K562 (cell line): ENCODE data around the gene PLEKHS1. TPM values are rescaled to one million over a fixed set of nuclear protein-coding genes. Genes with fewer than 3 reads are reported as not detected.

ENCODE experiments used
- ATAC-seq: fragments of 200-7000 bp; cut with Tn5 transposase; 3 replicates; pipeline ENCODE4 v1.9.1; 2020; ENCODE audit warnings: moderate library complexity
- BruUV-seq: library from RNA; stranded (reverse); fragments of 400-500 nt; replicated peaks from 2 replicates; lab custom pipeline; 2021; lab: Mats Ljungman, UMichigan
- CTCF ChIA-PET: fragments of 300-600 bp; formaldehyde crosslinking; extraction: SDS; loops from one replicate; lab custom pipeline; 2021; ENCODE audit warnings: low intra/inter-chr PET ratio; lab: Yijun Ruan, JAX
- POLR2A ChIA-PET: fragments of 300-600, 350-650 bp; sonication (Branson Sonifier 250); formaldehyde crosslinking; extraction: SDS; loops from one replicate; lab custom pipeline; 2021; ENCODE audit warnings: antibody characterized with exemption, inconsistent platforms; lab: Yijun Ruan, JAX
- DNase-seq, 4 experiments: peaks; one replicate each; pipeline versions ENCODE4 v3.0.0 to v3.0.0-alpha.2; 2011 to 2018; ENCODE audit warnings: low spot score in 3 of 4, mixed read lengths in 3 of 4; ENCODE audit errors: extremely low read depth in 1 of 4
- FAIRE-seq: peaks from 2 replicates; lab custom pipeline; 2011; peaks lifted over from hg19 to GRCh38; lab: Jason Lieb, UNC
- H2AFZ ChIP-seq: 2 replicates; pipeline ENCODE4 v1.6.0; 2011; ENCODE audit warnings: low read depth, low read length, control low read depth, inconsistent platforms
- H3K27ac ChIP-seq: fragments of 200-600 bp; 3 replicates; pipeline ENCODE4 v1.8.0; 2011; ENCODE audit warnings: low read depth, mild to moderate bottlenecking, control low read depth, inconsistent platforms, low read length, moderate library complexity, mixed read lengths; ENCODE audit errors: extremely low read depth
- H3K27me3 ChIP-seq, 2 experiments: fragments of 300-600 bp in 1 of 2; 2 replicates in 1 of 2; 3 replicates in 1 of 2; pipeline versions ENCODE4 v1.6.0 to v1.8.0; 2011; ENCODE audit warnings: inconsistent platforms in 2 of 2, low read length in 2 of 2, mild to moderate bottlenecking in 1 of 2, mixed read lengths in 1 of 2, moderate library complexity in 1 of 2; ENCODE audit not compliant: control insufficient read depth in 2 of 2, insufficient read depth in 2 of 2
- H3K36me3 ChIP-seq: fragments of 300-600 bp; 3 replicates; pipeline ENCODE4 v1.8.0; 2011; ENCODE audit warnings: mild to moderate bottlenecking, low read length, inconsistent platforms; ENCODE audit not compliant: control insufficient read depth, insufficient read depth
- H3K4me1 ChIP-seq, 2 experiments: fragments of 200-600 bp in 1 of 2; replicated peaks in 1 of 2; 2 replicates in 1 of 2; 3 replicates in 1 of 2; pipeline versions ENCODE4 v1.5.1 to v1.8.0; 2011; ENCODE audit warnings: inconsistent platforms in 2 of 2, low read length in 2 of 2, mild to moderate bottlenecking in 1 of 2, mixed read lengths in 1 of 2, moderate library complexity in 1 of 2; ENCODE audit not compliant: control insufficient read depth in 2 of 2, insufficient read depth in 2 of 2
- H3K4me2 ChIP-seq: 2 replicates; pipeline ENCODE4 v1.6.1; 2011; ENCODE audit warnings: low read length, control low read depth, inconsistent platforms, mixed read lengths; ENCODE audit not compliant: insufficient read depth
- H3K4me3 ChIP-seq: fragments of 200-600 bp; sonication (generic), shearing (Covaris generic); 2 replicates; pipeline ENCODE4 v1.5.1; 2016; ENCODE audit warnings: control low read depth, inconsistent platforms
- H3K79me2 ChIP-seq: fragments of 200-600 bp; 3 replicates; pipeline ENCODE4 v1.8.0; 2011; ENCODE audit warnings: low read length, inconsistent platforms; ENCODE audit not compliant: control insufficient read depth, insufficient read depth
- H3K9ac ChIP-seq, 2 experiments: 2 replicates each; pipeline versions ENCODE4 v1.6.0 to v1.6.1; 2011; ENCODE audit warnings: low read depth in 2 of 2, low read length in 2 of 2, control low read depth in 1 of 2, inconsistent platforms in 1 of 2, mild to moderate bottlenecking in 1 of 2, mixed read lengths in 1 of 2; ENCODE audit not compliant: insufficient read depth in 1 of 2
- H3K9me1 ChIP-seq: one replicate; pipeline ENCODE4 v1.6.0; 2011; ENCODE audit warnings: inconsistent platforms, mild to moderate bottlenecking, low read length, moderate library complexity; ENCODE audit not compliant: control insufficient read depth, insufficient read depth
- H3K9me3 ChIP-seq: replicated peaks from 2 replicates; pipeline ENCODE4 v1.5.1; 2011; ENCODE audit warnings: low read depth, low read length, inconsistent platforms; ENCODE audit not compliant: control insufficient read depth, insufficient read depth
- H4K20me1 ChIP-seq: replicated peaks from 2 replicates; pipeline ENCODE4 v1.6.1; 2011; ENCODE audit warnings: low read length, inconsistent platforms, mixed read lengths; ENCODE audit not compliant: control insufficient read depth, insufficient read depth
- CUX1 ChIP-seq: fragments of 200-800 bp; sonication (Bioruptor generic); IDR thresholded peaks from 2 replicates; pipeline ENCODE4 v1.6.1; 2016; ENCODE audit warnings: missing genetic modification characterization, missing compliant biosample characterization
- ELF1 ChIP-seq: fragments of 200-800 bp; sonication (Bioruptor generic); IDR thresholded peaks from 2 replicates; pipeline ENCODE4 v1.6.1; 2016; ENCODE audit warnings: missing genetic modification characterization, missing compliant biosample characterization
- GMEB1 ChIP-seq: fragments of 250-450 bp; sonication (Bioruptor Pico); IDR thresholded peaks from 2 replicates; pipeline ENCODE4 v1.4.0; 2020; ENCODE audit warnings: mild to moderate bottlenecking
- MITF ChIP-seq: IDR thresholded peaks from 2 replicates; pipeline ENCODE4 v1.6.1; 2014; ENCODE audit warnings: antibody characterized with exemption
- NCOR1 ChIP-seq: fragments of 450-650 bp; IDR thresholded peaks from 2 replicates; pipeline ENCODE4 v1.6.1; 2016; ENCODE audit warnings: mild to moderate bottlenecking, moderate library complexity
- RHOXF2B ChIP-seq: fragments of 250-450 bp; sonication (Bioruptor Pico); conservative IDR thresholded peaks from 2 replicates; pipeline ENCODE4 v1.5.1; 2021
- RNF2 ChIP-seq: sonication (generic); IDR thresholded peaks from 2 replicates; pipeline ENCODE4 v1.6.1; 2016
- STAG1 ChIP-seq: sonication (generic); formaldehyde crosslinking; IDR thresholded peaks from 2 replicates; pipeline ENCODE4 v1.5.0; 2020; ENCODE audit warnings: missing genetic modification reagents, borderline replicate concordance
- TBL1XR1 ChIP-seq, 2 experiments: IDR thresholded peaks; 2 replicates each; pipeline ENCODE4 v1.6.1; 2012; ENCODE audit warnings: improper control_type of control experiment in 2 of 2, low read length in 2 of 2, mild to moderate bottlenecking in 1 of 2
- ZBTB2 ChIP-seq: fragments of 450-650 bp; IDR thresholded peaks from 2 replicates; pipeline ENCODE4 v1.6.1; 2016; ENCODE audit warnings: antibody characterized with exemption
- ZKSCAN1 ChIP-seq: fragments of 150-350 bp; IDR thresholded peaks from 2 replicates; pipeline ENCODE4 v1.6.1; 2016; ENCODE audit warnings: low read depth, low read length
- ZKSCAN3 ChIP-seq: fragments of 250-450 bp; sonication (Bioruptor Pico); IDR thresholded peaks from 2 replicates; pipeline ENCODE4 v1.4.0; 2020
- WGBS: fragments of 100-300 bp; shearing (Covaris generic); methylation state at CpG from one replicate; pipeline ENCODE4 v1.1.6; 2016; ENCODE audit warnings: low coverage, mixed read lengths; ENCODE audit not compliant: insufficient coverage; ENCODE audit errors: missing lambda C conversion rate; 5-methylcytosine and 5-hydroxymethylcytosine counted together
- in situ Hi-C: fragments of 300-500 bp; cut with MboI; formaldehyde crosslinking; loops from 4 replicates; pipeline ENCODE4 v1.15.0; 2018; ENCODE audit warnings: inconsistent platforms, mixed read lengths
- intact Hi-C: fragments of 100-400 bp; cut with micrococcal nuclease; formaldehyde crosslinking; loops from 2 replicates; pipeline ENCODE4 v1.14.2; 2022
- polyA plus RNA-seq, 8 experiments: library from polyadenylated mRNA; depleted of rRNA in 4 of 8; stranded (reverse) in 5 of 8; unstranded in 3 of 8; fragments of >200 nt; fragmentation: Nextera tagmentation in 2 of 8; fragmentation: Illumina TruSeq in 1 of 8; extraction: Ambion mirVana in 2 of 8; extraction: Trizol in 1 of 8; gene quantifications; 2 replicates each; pipeline versions ENCODE4 v1.2.1 to v1.2.3, GENCODE V29; 2011 to 2014; ENCODE audit warnings: inconsistent platforms in 1 of 8, missing spikeins in 1 of 8
- total RNA-seq, 7 experiments: library from RNA; depleted of rRNA in 6 of 7; stranded (reverse); fragments of >200 nt in 6 of 7; fragmentation: Illumina TruSeq in 2 of 7; extraction: Trizol in 2 of 7; gene quantifications; 2 replicates each; pipeline versions ENCODE4 v1.2.1 to v1.2.3, GENCODE V29; 2011 to 2021; ENCODE audit warnings: low replicate concordance in 1 of 7

PLEKHS1 gene
- total and polyA plus RNA-seq, 9 of the 15 experiments (the other 6 are each of a cell fraction or from before 2014, with no cell fraction given) = not detected

GRCh38 chr10:113739577-113739976 lies 11.9 kb upstream of the PLEKHS1 start (continued):
- TF ChIP-seq ZBTB2 (no peak), NCOR1 (no peak), MITF (no peak)

GRCh38 chr10:113740850-113741249 lies 10.6 kb upstream of the PLEKHS1 start:
- H3K4me2 ChIP-seq = no peak overlapping the region
- H3K9me1 ChIP-seq = no peaks in the 10 kb centered on the region
- ChIA-PET CTCF (no interaction called here), POLR2A (no interaction called here)
- intact Hi-C loops (no loop called here), in situ Hi-C loops (no loop called here)
- no peaks in the 10 kb centered on the region for H3K4me1 ChIP-seq
- DNase-seq = no peak
- H3K9me3 ChIP-seq = no peaks in the 10 kb centered on the region
- H3K27ac ChIP-seq = no peak overlapping the region
- H3K4me3 ChIP-seq = no peak overlapping the region
- no TSS peak for BruUV-seq
- WGBS = 26% methylated on average over 3 of the region's 3 CpGs
- H3K9ac ChIP-seq = no peak overlapping the region
- no peaks in the 10 kb centered on the region for H3K36me3 ChIP-seq
- no peaks in the 10 kb centered on the region for H4K20me1 ChIP-seq
- no peaks in the 10 kb centered on the region for H3K79me2 ChIP-seq
- no peak for FAIRE-seq
- no peaks in the 10 kb centered on the region; a peak in 1 of 5 replicates for H3K27me3 ChIP-seq
- no peak for ATAC-seq
- no peak overlapping the region for H2AFZ ChIP-seq
- TF ChIP-seq GMEB1 (CRISPR knock-in tag) (no peak), ZKSCAN3 (CRISPR knock-in tag) (no peak), RNF2 (no peak), ZKSCAN1 (no peak), CUX1 (no peak), ELF1 (tag) (no peak), TBL1XR1 (IDR thresholded peaks at IDR 0.05; ENCODE audit: low read length in 2 of 2) (no peak), RHOXF2B (no peak), STAG1 (CRISPR knock-in tag) (no peak)
